ENCODE measurements around the gene AKAP12. TPM values are rescaled to one million over a fixed set of nuclear protein-coding genes. Genes with fewer than 3 reads are reported as not detected.

Gene AKAP12
- polyA plus RNA-seq, 1 experiment, result 27.7 TPM

GRCh38 chr6:151375833-151376232, 136.1 kb downstream of the AKAP12 start:
- Histone ChIP-seq H3K36me3 (ENCODE audit: control insufficient read depth, insufficient read depth, low read length) (0 out of 2 replicates have a peak, but pooled peaks cover 4% of the 10 kb centered on the region), H3K27me3 (ENCODE audit: control insufficient read depth, insufficient read depth, low read length) (no peaks in the 10 kb centered on the region), H3K4me3 (ENCODE audit: low read depth, low read length) (no peak overlapping the region)
- ChIA-PET CTCF (no interaction called here), POLR2A (no interaction called here)
- no peak for DNase-seq (ENCODE audit: low read depth)
- TF ChIP-seq CTCF (IDR thresholded peaks at IDR 0.05; ENCODE audit: insufficient read depth, low read depth, low read length), result no peak

GRCh38 chr6:151376440-151376839, 136.7 kb downstream of the AKAP12 start:
- TF ChIP-seq CTCF (IDR thresholded peaks at IDR 0.05; ENCODE audit: insufficient read depth, low read depth, low read length), result no peak
- H3K27me3 ChIP-seq (ENCODE audit: control insufficient read depth, insufficient read depth, low read length), result no peaks in the 10 kb centered on the region
- 0 out of 2 replicates have a peak, but pooled peaks cover 3% of the 10 kb centered on the region for H3K36me3 ChIP-seq (ENCODE audit: control insufficient read depth, insufficient read depth, low read length)
- ChIA-PET POLR2A (no interaction called here), CTCF (no interaction called here)
- no peak for DNase-seq (ENCODE audit: low read depth)
- no peak overlapping the region for H3K4me3 ChIP-seq (ENCODE audit: low read depth, low read length)

DNA sequence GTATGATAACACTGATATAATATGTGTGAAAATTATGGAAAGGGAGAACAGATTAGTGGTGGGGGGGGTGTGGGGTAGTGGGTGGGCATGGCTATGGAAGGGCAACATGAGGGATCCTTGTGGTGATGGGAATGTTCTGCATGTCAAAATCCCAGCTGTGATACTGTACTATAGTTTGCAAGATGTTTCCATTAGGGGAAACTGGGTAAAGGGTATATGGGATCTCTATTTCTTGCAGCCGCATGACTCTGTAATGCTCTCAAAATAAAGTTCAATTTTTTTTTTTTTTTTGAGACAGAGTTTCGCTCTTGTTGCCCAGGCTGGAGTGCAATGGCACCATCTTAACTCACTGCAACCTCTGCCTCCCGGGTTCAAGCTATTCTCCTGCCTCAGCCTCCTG, 137.3 kb downstream of the AKAP12 start:
- Histone ChIP-seq H3K4me3 (ENCODE audit: low read depth, low read length) (no peak overlapping the region), H3K36me3 (ENCODE audit: control insufficient read depth, insufficient read depth, low read length) (0 out of 2 replicates have a peak, but pooled peaks cover 1% of the 10 kb centered on the region), H3K27me3 (ENCODE audit: control insufficient read depth, insufficient read depth, low read length) (no peaks in the 10 kb centered on the region)
- ChIA-PET POLR2A (no interaction called here), CTCF (no interaction called here)
- TF ChIP-seq CTCF (IDR thresholded peaks at IDR 0.05; ENCODE audit: insufficient read depth, low read depth, low read length), result no peak
- DNase-seq (ENCODE audit: low read depth), result no peak

DNA sequence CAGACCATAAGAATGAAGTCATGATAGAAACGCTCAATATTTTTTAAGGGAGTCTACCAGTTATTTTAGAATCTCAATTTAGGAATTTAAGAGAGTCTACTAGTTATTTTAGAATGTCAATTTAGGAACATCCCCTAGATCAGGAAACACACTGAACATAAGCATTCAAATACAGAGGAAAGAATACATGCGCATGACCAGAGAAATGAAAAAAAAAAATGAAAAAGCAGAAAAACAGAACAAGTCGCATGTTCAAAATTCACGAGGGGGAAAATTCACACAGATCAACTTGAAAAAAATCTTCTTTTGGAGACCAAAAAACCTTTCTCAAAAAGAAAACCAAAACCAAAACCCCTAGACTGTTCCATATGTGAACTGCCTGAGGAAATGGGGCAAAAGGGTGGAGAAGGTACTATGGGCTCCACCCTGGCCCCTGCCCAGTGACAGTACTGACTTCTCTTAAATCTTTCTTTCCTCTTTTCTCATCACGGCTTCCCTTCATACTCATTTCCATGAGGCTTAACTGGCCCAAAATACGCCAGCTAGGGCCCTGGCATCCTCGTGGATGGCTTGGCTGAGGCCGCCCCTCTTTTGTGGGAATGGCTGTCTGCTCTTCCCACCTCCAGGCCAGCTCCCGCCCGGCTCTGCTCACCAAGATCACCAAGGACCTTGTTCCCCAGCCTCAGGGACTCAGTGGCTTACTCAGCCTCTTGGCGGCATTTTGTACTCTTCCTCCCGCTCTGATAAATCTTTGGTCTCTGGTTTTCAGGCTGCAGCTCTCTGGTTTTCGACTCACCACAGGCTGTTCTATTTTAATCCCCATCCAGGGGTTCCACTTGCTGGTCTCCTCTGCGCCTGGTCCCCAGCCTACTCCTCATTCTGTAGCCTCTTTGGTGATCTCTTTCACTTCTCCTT, 140.4 kb downstream of the AKAP12 start:
- Histone ChIP-seq H3K36me3 (ENCODE audit: control insufficient read depth, insufficient read depth, low read length) (peaks cover 1% of the 10 kb centered on the region; the same call in 1 of the 2 replicates), H3K27me3 (ENCODE audit: control insufficient read depth, insufficient read depth, low read length) (no peaks in the 10 kb centered on the region), H3K4me3 (ENCODE audit: low read depth, low read length) (no peak overlapping the region)
- ChIA-PET POLR2A (no interaction called here), CTCF (interaction anchor here (1.2 kb wide), 1 partner anchor 10 kb away, joined by 3 read pairs; no protein-coding TSS in a partner anchor)
- TF ChIP-seq CTCF (IDR thresholded peaks at IDR 0.05; ENCODE audit: insufficient read depth, low read depth, low read length), result no peak
- DNase-seq (ENCODE audit: low read depth), result no peak

- H3K36me3 ChIP-seq (ENCODE audit: control insufficient read depth, insufficient read depth, low read length), result peaks cover 1% of the 10 kb centered on the region; the same call in 1 of the 2 replicates
- no peaks in the 10 kb centered on the region for H3K27me3 ChIP-seq (ENCODE audit: control insufficient read depth, insufficient read depth, low read length)
- no peak overlapping the region for H3K4me3 ChIP-seq (ENCODE audit: low read depth, low read length)
- no peak for TF ChIP-seq CTCF (IDR thresholded peaks at IDR 0.05; ENCODE audit: insufficient read depth, low read depth, low read length)
- CTCF ChIA-PET, result no interaction called here
- POLR2A ChIA-PET, result no interaction called here
- no peak for DNase-seq (ENCODE audit: low read depth)
Measured at GRCh38 chr6:151380848-151381205, 141.1 kb downstream of the AKAP12 start.

Data from BJ (cell line).